ENCODE data around the gene SAP30BP. TPM values are rescaled to one million over a fixed set of nuclear protein-coding genes. Genes with fewer than 3 reads are reported as not detected.

The SAP30BP gene
- total and polyA plus RNA-seq, 4 donors, result 43.3 to 127 (median 75.6) TPM

DNA sequence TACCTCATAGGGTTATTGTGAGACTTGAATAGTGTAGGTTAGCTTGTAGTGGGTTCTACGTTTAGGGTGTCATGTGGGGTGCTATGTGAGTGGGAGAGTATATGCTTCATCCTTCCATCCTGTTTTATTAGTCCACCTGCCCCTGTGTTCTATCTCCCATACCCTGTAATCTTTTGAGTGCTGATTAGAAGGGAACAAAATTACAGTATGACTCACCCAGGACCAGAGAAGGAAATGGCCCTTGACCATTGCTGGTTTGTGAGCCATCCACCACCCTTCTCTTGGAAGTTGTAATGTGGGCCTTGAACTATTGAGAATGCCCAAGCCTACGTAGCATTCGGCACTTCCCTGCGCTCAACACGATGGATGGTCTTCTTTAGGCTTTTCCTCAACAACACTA is 17.1 kb downstream of the SAP30BP start:
- no peaks in the 10 kb centered on the region for H3K4me1 ChIP-seq (ENCODE audit: control insufficient read depth in 1 of 2, insufficient read depth in 2 of 2, low read length in 2 of 2)
- no peaks in the 10 kb centered on the region for H3K27me3 ChIP-seq (ENCODE audit: control insufficient read depth in 1 of 2, insufficient read depth in 2 of 2, low read length in 1 of 2)
- H3K9me3 ChIP-seq (ENCODE audit: control insufficient read depth, low read length), result no peaks in the 10 kb centered on the region
- no peak overlapping the region for H3K27ac ChIP-seq (ENCODE audit: low read depth in 1 of 2, low read length in 2 of 2)
- H3K4me3 ChIP-seq (ENCODE audit: low read length in 2 of 2), result no peak overlapping the region
- intact Hi-C loops (cut with DNase I), result no loop called here
- DNase-seq (no peak), ATAC-seq (ENCODE audit: low FRiP score) (no peak)
- 95 to 96% methylated on average over 5 of the region's 5 CpGs for WGBS, 2 donors
- no peaks in the 10 kb centered on the region for H3K36me3 ChIP-seq (ENCODE audit: control insufficient read depth in 1 of 2, insufficient read depth in 2 of 2, low read length in 1 of 2)

DNA sequence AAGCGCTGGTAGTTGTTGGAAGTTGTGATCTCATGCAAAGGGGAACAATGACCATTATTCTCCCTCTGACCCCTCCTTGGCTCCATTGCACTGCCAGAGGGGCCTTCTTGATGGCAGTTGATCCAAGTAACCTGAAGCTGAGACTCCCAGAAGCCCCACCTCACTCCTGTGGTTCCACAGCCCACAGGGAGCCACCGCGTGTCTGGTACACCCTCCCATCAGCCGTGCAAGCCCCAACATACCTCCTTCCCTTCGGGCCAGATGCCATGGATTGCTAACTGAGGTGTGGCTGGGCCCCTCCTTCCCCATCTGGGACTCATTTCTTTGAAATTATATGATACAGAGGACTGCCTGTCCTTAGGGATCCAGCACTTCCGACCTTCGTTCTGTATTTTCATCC is 17.8 kb downstream of the SAP30BP start:
- H3K36me3 ChIP-seq (ENCODE audit: control insufficient read depth in 1 of 2, insufficient read depth in 2 of 2, low read length in 1 of 2), result no peaks in the 10 kb centered on the region
- intact Hi-C loops (cut with DNase I), result no loop called here
- no peaks in the 10 kb centered on the region for H3K9me3 ChIP-seq (ENCODE audit: control insufficient read depth, low read length)
- H3K4me1 ChIP-seq (ENCODE audit: control insufficient read depth in 1 of 2, insufficient read depth in 2 of 2, low read length in 2 of 2), result no peaks in the 10 kb centered on the region
- DNase-seq (peak in 1 of 2 donors; percentile 59), ATAC-seq (ENCODE audit: low FRiP score) (no peak)
- H3K27ac ChIP-seq (ENCODE audit: low read depth in 1 of 2, low read length in 2 of 2), result no peak overlapping the region
- H3K4me3 ChIP-seq (ENCODE audit: low read length in 2 of 2), result no peak overlapping the region
- WGBS, 2 donors, result 77 to 80% methylated on average over 7 of the region's 7 CpGs
- H3K27me3 ChIP-seq (ENCODE audit: control insufficient read depth in 1 of 2, insufficient read depth in 2 of 2, low read length in 1 of 2), result no peaks in the 10 kb centered on the region

DNA sequence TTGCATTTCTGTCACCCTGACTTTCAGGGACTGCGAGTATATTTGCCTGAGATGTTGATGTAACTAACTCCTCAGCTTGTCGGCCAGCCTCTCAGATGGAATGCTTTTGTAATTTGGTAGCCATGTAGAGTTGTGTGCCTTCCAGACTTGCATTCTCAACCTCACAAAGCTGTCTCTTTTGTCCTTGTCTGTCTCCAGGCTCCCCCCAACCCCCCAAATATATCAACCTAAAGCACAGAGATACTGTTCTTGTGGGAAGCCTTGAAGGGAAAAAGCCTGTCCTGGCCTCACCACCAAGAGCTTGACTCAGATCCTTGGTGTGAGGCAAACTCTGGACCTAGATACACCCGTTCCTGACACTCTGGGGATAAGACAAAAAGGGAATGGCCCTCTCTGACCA is 18.4 kb downstream of the SAP30BP start:
- Histone ChIP-seq H3K36me3 (ENCODE audit: control insufficient read depth in 1 of 2, insufficient read depth in 2 of 2, low read length in 1 of 2) (no peaks in the 10 kb centered on the region), H3K4me3 (ENCODE audit: low read length in 2 of 2) (no peak overlapping the region), H3K27me3 (ENCODE audit: control insufficient read depth in 1 of 2, insufficient read depth in 2 of 2, low read length in 1 of 2) (no peaks in the 10 kb centered on the region), H3K9me3 (ENCODE audit: control insufficient read depth, low read length) (no peaks in the 10 kb centered on the region), H3K4me1 (ENCODE audit: control insufficient read depth in 1 of 2, insufficient read depth in 2 of 2, low read length in 2 of 2) (no peaks in the 10 kb centered on the region), H3K27ac (ENCODE audit: low read depth in 1 of 2, low read length in 2 of 2) (no peak overlapping the region)
- 71 to 73% methylated on average over 3 of the region's 3 CpGs for WGBS, 2 donors
- no peak for ATAC-seq (ENCODE audit: low FRiP score)
- intact Hi-C loops (cut with DNase I), result no loop called here
- no peak for DNase-seq

DNA sequence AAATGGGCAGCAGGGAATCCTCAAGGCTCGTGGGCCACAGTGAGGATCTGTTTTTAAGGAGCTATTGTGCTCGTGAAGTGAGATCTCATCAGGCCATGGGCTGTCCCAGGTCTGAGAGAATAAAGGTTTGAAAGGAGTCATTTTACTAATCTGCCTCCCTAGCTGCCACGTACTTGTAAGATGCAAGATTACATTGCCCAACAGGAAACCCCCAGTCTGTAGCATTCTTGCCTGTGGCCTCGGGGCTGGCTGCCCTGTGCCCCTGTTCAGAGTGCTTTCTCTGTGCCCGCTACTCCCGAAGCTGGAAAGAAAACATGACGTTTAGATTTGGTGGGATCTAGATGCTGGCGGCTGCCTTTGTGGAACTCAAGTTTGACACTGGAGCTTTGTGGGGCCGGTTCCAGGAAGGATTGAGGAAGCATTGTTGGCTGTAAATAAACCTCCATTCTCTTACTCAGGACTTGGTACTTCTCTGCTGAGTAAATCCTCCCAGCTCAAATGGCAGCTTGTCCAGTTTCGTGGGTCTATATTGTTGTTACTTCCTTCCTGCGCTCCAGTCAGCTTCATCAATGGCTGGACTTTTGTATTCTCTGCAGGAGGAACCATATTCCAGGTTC is 21.2 kb downstream of the SAP30BP start:
- no peaks in the 10 kb centered on the region for H3K27me3 ChIP-seq (ENCODE audit: control insufficient read depth in 1 of 2, insufficient read depth in 2 of 2, low read length in 1 of 2)
- no peak overlapping the region for H3K27ac ChIP-seq (ENCODE audit: low read depth in 1 of 2, low read length in 2 of 2)
- ATAC-seq (ENCODE audit: low FRiP score), result no peak
- DNase-seq, result peak in 1 of 2 donors; percentile 63
- no peaks in the 10 kb centered on the region for H3K36me3 ChIP-seq (ENCODE audit: control insufficient read depth in 1 of 2, insufficient read depth in 2 of 2, low read length in 1 of 2)
- intact Hi-C loops (cut with DNase I), result no loop called here
- no peaks in the 10 kb centered on the region for H3K4me1 ChIP-seq (ENCODE audit: control insufficient read depth in 1 of 2, insufficient read depth in 2 of 2, low read length in 2 of 2)
- no peak overlapping the region for H3K4me3 ChIP-seq (ENCODE audit: low read length in 2 of 2)
- WGBS, 2 donors, result 77 to 80% methylated on average over 11 of the region's 11 CpGs
- no peaks in the 10 kb centered on the region for H3K9me3 ChIP-seq (ENCODE audit: control insufficient read depth, low read length)

DNA sequence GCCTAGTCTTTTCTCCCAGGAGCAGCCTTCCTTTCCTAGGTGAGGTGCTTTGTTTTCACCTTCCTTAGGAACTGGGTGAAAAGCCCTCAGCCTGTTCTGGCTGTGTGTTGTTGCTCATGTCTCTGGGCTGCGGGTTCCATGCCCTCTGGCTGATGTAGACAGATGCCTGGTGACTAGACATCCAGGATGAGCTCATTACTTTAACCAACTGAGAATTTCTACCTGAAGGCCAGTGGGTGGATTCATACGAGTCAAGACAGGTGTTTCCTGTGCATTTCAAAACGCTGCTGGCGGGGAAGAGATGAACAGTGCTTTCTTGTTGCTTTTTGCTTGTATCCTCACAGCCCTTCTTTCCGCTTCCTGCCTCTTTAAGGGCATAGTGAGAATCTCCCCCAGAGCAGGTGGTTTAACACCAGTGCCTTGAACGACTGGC is 22.3 kb downstream of the SAP30BP start:
- DNase-seq, result peak in 1 of 2 donors; percentile 3
- intact Hi-C loops (cut with DNase I), result no loop called here
- no peak overlapping the region for H3K27ac ChIP-seq (ENCODE audit: low read depth in 1 of 2, low read length in 2 of 2)

DNA sequence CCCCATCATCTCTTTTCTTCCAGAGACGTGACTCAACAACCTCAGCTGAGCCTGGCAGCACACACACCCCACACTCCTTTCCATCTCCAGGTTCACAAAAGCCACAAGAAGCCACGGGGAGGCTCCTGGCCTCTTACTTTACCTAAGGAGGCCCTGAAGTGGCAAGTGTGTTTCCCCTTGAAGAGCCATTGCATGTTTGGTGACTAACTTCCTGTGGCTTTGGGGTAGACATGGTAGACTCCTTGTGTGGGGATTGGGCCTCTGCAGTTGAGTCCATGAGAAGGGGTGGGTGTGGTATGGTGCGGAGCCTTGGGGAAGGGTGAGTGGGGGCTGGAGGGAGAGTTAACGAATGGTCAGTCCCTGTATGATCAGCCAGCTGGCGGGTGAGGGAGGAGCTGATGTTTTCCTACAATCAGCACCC is 24.2 kb downstream of the SAP30BP start:
- peak in 1 of 2 donors; percentile 27 for DNase-seq
- no peaks in the 10 kb centered on the region for H3K4me1 ChIP-seq (ENCODE audit: control insufficient read depth in 1 of 2, insufficient read depth in 2 of 2, low read length in 2 of 2)
- intact Hi-C loops (cut with DNase I), result no loop called here

More for the DNA sequence above, 22.3 kb downstream of the SAP30BP start:
- no peak overlapping the region for H3K4me3 ChIP-seq (ENCODE audit: low read length in 2 of 2)
- ATAC-seq (ENCODE audit: low FRiP score), result no peak
- no peaks in the 10 kb centered on the region for H3K36me3 ChIP-seq (ENCODE audit: control insufficient read depth in 1 of 2, insufficient read depth in 2 of 2, low read length in 1 of 2)
- WGBS, 2 donors, result 86 to 93% methylated on average over 6 of the region's 6 CpGs
- H3K9me3 ChIP-seq (ENCODE audit: control insufficient read depth, low read length), result no peaks in the 10 kb centered on the region
- no peaks in the 10 kb centered on the region for H3K27me3 ChIP-seq (ENCODE audit: control insufficient read depth in 1 of 2, insufficient read depth in 2 of 2, low read length in 1 of 2)
- H3K4me1 ChIP-seq (ENCODE audit: control insufficient read depth in 1 of 2, insufficient read depth in 2 of 2, low read length in 2 of 2), result no peaks in the 10 kb centered on the region

DNA sequence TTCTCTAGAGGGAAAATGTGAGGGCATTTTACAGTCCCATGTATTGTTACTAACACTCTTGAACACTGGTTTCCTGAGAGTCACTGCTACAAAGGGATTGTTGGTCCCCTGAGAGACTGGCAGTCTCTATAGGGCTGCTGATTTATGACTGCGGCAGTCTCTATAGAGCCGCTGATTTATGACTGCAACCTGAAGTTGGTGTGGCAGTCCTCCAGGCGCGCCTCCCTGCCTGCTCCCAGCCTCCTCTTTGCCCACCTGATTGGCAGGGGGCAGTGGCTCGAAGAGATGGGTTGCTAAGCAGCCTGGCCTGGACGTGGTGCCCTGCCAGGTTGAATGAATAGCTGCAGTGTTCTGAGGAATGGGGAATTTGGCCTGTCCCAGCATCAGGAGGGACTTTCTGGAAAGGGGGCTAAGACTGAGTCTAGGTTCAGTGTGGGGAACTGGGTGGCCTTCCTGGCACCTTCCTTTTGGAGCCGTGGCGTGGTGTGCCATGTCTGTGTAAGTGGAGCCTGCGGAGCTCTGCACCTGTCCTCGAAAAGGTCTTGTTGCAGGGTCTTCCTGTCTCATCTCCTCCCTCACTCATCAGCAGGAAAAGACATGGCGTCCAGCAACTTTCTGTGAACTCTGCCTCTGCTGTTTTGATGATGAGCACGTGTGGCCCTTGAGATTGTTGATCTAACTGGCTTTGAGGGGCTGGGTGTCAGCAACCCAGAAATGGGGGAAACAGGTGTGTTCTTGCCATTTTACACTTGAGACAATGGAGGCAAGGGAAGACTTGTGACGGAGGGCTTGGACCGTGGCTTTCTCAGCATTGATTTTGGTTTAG is 24.9 kb downstream of the SAP30BP start:
- DNase-seq (peak in 1 of 2 donors; percentile 30), ATAC-seq (ENCODE audit: low FRiP score) (no peak)
- no peak overlapping the region for H3K4me3 ChIP-seq (ENCODE audit: low read length in 2 of 2)
- intact Hi-C loops (cut with DNase I), result no loop called here
- H3K27me3 ChIP-seq (ENCODE audit: control insufficient read depth in 1 of 2, insufficient read depth in 2 of 2, low read length in 1 of 2), result no peaks in the 10 kb centered on the region
- H3K27ac ChIP-seq (ENCODE audit: low read depth in 1 of 2, low read length in 2 of 2), result no peak overlapping the region
- H3K4me1 ChIP-seq (ENCODE audit: control insufficient read depth in 1 of 2, insufficient read depth in 2 of 2, low read length in 2 of 2), result no peaks in the 10 kb centered on the region
- WGBS, 2 donors, result 82 to 83% methylated on average over 14 of the region's 14 CpGs
- peaks cover 0 to 2% of the 10 kb centered on the region in 2 donors for H3K36me3 ChIP-seq (ENCODE audit: control insufficient read depth in 1 of 2, insufficient read depth in 2 of 2, low read length in 1 of 2)
- no peaks in the 10 kb centered on the region for H3K9me3 ChIP-seq (ENCODE audit: control insufficient read depth, low read length)

More for the DNA sequence above, 24.2 kb downstream of the SAP30BP start:
- Histone ChIP-seq H3K27me3 (ENCODE audit: control insufficient read depth in 1 of 2, insufficient read depth in 2 of 2, low read length in 1 of 2) (no peaks in the 10 kb centered on the region), H3K9me3 (ENCODE audit: control insufficient read depth, low read length) (no peaks in the 10 kb centered on the region), H3K4me3 (ENCODE audit: low read length in 2 of 2) (no peak overlapping the region), H3K27ac (ENCODE audit: low read depth in 1 of 2, low read length in 2 of 2) (no peak overlapping the region), H3K36me3 (ENCODE audit: control insufficient read depth in 1 of 2, insufficient read depth in 2 of 2, low read length in 1 of 2) (peaks cover 0 to 2% of the 10 kb centered on the region in 2 donors)
- WGBS, 2 donors, result 81 to 85% methylated on average over 5 of the region's 5 CpGs
- no peak for ATAC-seq (ENCODE audit: low FRiP score)

DNA sequence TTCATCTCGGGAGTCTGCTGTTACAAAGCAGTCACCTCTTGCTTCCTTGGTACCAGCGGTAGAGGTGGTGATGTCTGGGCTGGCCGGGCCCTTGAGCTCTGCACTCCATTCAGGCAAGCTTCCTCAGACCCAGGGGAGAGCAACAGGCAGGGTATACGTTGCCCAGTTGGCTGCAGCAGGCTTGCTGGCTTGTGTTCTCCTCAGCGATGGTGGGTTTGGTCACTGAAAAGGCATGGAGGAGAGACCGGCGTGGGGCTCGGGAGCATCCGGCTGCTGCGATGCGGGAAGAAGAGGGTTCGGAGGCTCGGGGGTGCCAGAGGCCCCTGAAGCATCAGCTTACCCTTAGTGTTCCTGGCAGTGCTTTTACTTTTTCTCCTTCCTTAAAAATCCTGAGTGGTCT is 25.8 kb downstream of the SAP30BP start:
- H3K9me3 ChIP-seq (ENCODE audit: control insufficient read depth, low read length), result no peaks in the 10 kb centered on the region
- ATAC-seq (ENCODE audit: low FRiP score), result no peak
- DNase-seq, result peak in 1 of 2 donors; percentile 62
- H3K27me3 ChIP-seq (ENCODE audit: control insufficient read depth in 1 of 2, insufficient read depth in 2 of 2, low read length in 1 of 2), result no peaks in the 10 kb centered on the region
- no peaks in the 10 kb centered on the region for H3K4me1 ChIP-seq (ENCODE audit: control insufficient read depth in 1 of 2, insufficient read depth in 2 of 2, low read length in 2 of 2)
- intact Hi-C loops (cut with DNase I), result no loop called here
- no peak overlapping the region for H3K4me3 ChIP-seq (ENCODE audit: low read length in 2 of 2)
- no peak overlapping the region for H3K27ac ChIP-seq (ENCODE audit: low read depth in 1 of 2, low read length in 2 of 2)
- peaks cover 0 to 2% of the 10 kb centered on the region in 2 donors for H3K36me3 ChIP-seq (ENCODE audit: control insufficient read depth in 1 of 2, insufficient read depth in 2 of 2, low read length in 1 of 2)
- WGBS, 2 donors, result 78 to 80% methylated on average over 13 of the region's 13 CpGs
